Stimulated activated CD4-positive, alpha-beta T cell treated with anti-CD3 and anti-CD28 coated beads, Interleukin-1b, Interleukin-23, amount 100 ng/mL, for 24 hours (primary cell): ENCODE results near the gene VPS33A.
"Not testable (repeated sequence)": the region's sequence is repeated elsewhere in the genome, so short reads cannot be mapped to it uniquely, and the experiment has no call there.

Experiments
- DNase-seq, 4 experiments: peaks; one replicate each; pipeline ENCODE4 v3.0.0-alpha.2; 2020; ENCODE audit warnings: low read depth in 4 of 4, low spot score in 1 of 4

VPS33A gene

DNA sequence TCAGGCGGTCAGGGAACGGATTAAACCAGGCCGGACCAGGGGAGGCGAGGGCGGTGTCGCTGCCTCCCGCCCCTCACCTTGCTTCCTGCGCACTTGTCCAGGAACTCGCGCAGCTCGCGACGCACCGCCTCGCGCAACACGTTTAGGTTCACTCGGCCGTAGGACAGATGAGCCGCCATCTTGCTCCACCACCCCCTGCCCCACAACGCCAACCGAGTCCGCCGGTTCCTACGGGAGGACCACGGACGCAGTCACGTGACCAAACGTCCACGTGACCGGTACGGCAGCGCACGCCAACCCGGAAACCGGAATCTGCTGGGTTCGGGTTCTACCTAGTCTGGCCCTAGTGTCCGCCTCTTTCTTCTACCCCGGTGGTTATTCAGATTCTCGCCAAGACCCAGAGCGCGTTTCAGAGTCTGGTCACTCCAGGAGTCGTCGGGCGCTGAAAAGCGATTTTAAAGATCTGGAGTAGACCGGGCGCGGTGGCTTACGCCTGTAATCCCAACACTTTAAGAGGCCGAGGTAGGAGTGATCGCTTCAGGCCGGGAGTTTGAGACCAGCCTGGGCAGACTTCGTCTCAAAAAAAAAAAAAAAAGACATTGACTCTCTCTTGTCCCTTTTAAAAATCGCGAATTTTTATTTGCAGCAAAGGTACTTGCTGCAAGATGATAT is at the start of gene VPS33A:
Gene VPS33A, minus strand, starts transcription at position 265 of the 672 bp plus-strand sequence. Its CDS starts 86 bp downstream, at position 179.
- DNase-seq: peak; percentile 84 to 94 (median 92)

DNA sequence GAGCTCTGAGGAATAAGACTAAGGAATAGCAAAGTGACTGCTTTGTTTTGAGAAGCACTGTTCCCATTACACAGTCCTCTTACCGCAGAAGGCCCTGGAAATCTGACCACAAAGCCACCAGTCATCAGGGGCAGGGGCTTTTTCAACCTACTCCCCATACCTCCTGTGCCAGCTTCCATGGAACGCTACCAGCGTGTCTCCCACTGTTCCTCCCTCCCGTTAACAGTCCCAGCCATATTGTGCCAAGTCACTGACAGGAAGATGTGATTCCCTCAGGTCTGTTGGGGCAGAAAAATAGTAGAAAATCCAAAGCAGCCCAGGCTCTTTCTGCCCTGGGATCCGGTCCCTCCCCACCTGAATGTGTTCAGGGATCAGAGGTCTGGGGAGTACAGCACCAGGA is 46.6 kb upstream of the VPS33A start:
- DNase-seq: no peak

DNA sequence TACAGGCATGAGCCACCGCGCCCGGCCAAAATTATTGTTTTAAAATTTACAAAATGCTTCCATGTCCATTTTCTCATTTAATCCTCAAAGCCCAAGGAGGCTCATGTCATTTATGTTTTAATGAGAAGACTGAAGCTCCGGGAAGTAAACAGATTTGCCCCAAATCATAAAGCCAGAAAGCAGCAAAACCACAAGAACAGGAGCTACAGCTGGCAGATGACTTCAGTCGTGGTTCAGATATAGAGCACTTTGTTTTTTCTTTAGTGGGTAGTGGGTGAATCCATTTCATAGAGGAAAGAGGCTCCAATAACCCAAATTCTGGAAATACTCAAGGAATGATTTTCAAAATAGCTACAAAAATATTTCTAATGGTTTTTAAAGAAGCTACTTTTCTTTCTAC is 45.4 kb upstream of the VPS33A start:
- no peak for DNase-seq

DNA sequence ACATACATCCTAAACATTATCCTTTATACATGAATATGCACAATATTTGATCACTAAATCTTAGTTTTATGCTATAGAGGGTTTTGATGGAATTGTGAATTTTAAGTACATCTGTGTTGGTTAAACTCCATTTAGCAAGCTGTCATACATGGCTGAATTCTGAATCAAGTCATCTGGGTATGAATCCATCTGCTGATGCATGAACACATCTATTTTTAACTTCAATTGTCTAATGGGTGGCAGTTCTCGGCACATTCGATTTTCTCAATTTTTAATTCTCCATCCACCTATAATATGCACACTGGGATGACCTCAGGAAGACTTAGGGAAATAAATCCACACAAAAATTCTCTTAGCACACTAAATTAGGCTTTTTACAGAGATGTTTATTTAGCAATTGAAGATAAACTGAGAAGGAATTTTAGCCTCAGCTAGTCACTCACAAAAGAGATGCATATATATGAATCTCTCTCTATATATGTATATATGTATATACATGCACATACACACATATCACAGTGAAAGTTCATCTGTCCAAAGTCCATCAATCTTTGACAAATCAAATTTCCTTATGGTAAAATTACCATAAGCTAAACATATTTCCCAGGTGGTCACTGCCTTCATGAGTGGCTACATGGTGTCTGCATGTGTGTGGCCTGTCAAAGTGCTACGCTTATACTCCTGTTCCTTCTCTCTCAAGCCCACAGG is 44.5 kb upstream of the VPS33A start:
- no peak for DNase-seq

DNA sequence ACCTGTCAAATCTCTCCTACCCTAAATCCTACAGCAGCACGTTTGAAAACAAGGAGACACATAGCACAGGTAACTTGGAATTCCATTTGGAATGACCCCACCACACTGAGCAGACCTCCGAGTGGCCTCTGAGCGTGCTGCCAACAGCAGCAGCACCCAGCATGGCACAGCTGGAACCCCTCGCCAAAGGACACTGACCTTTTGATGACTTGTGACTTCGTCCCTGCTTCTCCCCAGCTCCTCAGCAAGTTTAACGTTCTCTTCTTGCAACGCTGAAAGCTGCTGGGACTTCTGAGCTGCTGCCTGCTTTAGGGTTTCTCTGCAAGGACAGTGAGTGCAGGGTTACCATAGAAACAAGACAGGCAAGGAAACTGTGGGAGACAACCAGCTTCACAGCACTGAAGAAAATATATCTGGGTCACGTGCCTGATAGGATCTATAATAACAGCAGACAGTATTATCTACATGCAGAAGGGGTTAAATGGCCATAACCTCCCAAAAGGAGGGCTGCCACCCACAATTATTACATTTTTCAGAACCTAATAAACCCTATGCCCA is 43.3 kb upstream of the VPS33A start:
- DNase-seq: no peak

DNA sequence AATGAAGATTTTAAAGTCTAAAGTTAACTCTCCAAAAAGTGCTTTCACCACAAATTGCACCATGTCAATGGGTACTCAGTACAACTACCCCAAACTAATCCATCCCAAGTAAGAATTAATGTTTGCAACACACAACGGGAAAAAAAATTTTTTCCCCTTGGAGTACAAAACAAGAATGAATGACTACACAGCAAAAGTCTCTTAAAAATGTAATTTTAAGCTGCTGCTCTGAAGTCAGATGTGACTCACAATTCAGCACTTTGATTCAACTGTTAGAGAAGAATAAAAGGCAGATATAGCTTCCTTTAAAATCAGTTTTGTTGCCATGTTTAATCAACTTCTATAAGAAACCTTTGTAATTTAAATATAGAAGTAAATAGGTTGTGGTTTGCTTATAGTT is 42.5 kb upstream of the VPS33A start:
- no peak for DNase-seq

DNA sequence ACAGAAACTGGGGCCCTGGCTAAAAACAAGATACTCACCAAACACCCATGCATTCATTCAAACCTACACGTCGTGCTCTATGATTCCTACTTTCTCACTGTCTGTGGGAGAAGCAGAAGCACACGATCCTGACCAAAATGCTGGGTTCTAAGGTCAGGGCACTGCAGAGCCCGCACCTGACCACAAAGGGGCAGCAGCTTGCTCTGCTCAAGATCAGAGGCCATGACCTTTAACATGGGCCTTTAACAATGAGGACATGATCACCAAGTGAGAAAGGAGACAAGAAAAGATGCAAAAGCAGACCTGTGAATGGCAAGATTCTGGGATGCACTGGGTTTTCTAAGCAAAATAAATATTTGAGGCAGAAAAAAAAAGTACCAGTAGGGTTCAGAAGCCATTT is 40.1 kb upstream of the VPS33A start:
- DNase-seq: no peak

DNA sequence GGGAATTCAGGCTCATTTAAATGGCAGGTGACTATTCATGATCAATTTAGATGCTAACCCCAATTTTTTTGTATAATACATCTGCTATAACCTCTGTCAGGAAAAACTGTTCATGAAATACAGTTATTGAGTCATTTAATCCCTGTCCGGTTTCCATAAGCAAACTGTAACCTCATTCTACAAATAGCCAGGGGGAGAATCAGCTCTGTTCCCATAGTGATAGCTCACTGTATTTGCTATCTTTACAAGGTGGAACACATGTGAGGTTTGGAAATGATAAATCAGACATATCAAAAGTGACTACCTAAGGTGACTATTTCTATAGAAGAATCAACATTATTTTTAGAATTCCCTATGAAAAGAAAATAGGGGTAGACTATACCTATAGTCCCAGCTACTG is 38.6 kb upstream of the VPS33A start:
- no peak for DNase-seq

DNA sequence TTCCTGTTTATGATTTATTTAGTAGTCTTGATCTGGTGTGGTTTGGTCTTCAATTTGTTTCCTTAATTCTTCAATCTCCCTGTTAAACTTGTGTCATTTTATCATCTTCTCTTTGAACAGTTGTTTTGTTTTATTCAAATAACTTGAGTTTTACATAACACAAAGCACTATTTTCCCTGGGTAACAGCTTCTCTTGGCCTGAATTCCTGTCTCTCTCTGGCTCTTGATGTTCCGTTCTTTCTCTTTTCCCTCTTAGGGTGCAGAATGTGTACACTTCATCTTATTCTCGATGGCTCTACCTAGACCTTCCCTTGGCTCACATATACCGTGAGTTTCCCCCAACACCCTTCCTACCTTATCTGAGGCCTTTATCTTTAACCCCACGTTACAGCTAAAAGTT is 36.8 kb upstream of the VPS33A start:
- DNase-seq: no peak

DNA sequence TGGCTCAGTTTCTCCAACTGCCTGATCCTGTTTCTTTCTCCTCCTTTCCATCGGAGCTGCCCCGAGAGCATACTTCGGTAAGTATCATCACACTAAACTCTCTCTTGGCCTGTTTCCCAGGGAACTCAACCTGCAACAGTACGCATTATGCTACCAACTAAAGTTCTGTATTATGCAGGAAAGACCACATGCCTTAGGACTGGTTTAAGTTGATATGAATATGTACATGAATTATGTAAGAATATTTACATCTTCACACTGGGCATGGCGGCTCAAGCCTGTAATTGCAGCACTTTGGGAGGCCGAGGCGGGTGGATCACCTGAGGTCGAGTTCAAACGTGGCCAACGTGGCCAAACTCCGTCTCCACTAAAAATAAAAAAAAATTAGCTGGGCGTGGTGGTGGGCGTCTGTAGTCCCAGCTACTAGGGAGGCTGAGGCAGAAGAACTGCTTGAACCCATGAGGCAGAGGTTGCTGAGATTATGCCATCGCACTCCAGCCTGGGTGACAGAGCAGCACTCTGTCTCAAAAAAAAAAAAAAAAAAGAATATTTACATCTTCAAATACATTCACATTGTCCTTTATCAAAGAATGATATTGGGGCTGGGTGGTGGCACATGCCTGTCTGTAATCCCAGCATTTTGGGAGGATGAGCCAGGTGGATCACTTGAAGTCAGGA is 31.9 kb upstream of the VPS33A start:
- DNase-seq: no peak

DNA sequence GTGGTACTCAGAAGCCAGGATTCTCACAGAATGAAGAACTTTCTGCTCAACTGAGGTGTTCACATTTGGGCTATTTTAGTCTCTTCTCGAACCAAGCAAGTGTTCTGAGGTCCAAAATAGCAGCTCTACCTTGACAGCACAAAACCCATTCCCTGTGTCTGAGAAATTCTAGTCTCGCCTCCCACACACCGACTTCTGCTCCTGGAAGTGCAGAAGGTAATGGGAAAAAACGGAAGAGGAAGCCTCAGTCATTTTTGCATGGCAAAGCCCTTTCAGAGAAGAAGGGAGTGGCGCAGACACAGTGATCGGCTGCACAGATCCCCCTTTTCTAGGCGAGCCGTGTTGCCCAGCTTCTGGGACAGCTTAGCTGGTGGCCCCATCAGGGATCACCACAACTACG is 31.2 kb upstream of the VPS33A start:
- no peak for DNase-seq

DNA sequence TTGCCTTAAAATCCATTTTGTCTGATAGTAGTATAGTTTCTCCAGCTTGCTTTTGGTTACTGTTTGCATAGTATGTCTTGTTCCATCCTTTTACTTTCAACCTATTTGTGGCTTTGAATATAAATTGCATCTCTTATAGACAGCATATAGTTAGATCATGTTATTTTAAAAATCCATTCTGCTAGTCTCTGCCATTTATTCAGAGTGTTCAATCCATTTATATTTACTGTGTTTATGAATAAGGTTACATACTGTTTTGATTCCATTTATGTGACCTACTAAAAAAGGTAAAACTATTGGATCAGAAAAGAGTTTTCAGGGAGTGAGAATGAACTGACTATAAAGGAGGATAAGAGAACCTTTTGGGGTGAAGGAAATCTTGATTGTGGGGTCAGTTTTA is 29.6 kb upstream of the VPS33A start:
- DNase-seq: no peak

DNA sequence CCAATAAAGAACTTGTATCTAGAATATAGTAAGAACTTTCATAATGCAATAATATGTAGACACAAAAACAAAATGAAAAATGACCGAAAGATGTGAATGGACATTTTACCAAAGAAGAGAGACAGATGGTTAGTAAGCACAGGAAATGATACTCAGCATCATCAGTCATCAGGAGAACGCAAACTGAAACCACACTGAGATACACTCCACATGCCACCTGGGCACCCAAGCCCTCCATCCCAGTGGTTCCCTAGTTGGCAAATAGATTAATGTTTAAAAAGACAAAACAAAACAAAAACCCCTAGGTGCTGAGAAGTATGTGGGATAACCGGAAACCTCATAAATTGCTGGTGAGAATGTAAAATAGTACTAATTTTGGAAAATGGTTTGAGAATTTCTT is 26.8 kb upstream of the VPS33A start:
- DNase-seq: no peak

DNA sequence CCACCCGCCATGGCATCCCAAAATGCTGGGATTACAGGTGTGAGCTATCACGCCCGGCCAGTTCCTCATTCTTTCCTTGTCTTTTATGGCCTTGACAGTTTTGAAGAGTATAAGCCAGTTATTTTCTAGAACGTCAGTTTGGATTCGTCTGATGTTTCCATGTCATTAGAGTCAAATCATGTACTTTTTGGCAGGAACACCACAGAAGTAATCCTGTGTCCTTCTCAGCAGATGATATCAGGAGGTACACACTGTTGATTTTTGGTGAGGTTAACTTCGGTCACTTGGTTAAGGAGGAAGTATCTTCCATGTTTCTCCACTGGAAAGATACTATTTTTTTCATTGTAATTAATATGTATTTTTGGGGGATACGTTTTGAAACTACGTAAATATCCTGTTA is 25.1 kb upstream of the VPS33A start:
- DNase-seq: no peak

DNA sequence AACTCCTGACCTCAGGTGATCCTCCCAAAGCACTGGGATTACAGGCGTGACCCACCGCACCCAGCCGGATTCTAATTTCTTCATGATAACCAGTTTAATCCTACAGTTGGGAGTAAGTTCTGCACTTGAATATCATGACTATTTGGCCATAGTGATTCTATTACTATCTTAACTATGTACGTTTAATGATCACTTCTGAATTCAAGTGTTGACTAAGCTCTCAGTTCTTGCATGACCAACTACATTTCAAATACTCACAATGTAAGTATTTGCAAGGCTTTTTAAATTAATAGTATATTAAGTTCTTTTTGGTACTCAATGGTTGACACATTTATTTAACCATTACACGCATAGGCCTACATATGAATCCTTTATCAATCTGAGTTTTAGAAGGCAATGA is 17.4 kb upstream of the VPS33A start:
- no peak for DNase-seq

DNA sequence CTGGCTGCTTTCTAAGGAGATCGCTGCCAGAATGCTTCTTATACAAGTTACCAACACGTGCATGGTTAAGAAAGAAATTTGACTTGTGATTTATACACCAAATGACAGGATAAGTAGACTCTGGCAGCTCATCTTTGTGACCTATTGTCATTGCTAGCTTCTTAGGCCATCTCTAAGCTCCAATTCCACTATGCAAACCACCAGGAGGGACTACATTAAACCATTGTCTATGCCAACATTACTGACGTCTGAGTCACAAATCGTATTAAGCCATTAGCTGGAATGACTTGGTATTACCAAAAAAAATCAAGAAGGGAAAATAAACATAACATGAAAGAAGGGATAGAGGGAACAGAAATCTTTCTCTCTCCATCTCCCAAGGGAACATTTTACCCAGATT is 15.8 kb upstream of the VPS33A start:
- no peak for DNase-seq

DNA sequence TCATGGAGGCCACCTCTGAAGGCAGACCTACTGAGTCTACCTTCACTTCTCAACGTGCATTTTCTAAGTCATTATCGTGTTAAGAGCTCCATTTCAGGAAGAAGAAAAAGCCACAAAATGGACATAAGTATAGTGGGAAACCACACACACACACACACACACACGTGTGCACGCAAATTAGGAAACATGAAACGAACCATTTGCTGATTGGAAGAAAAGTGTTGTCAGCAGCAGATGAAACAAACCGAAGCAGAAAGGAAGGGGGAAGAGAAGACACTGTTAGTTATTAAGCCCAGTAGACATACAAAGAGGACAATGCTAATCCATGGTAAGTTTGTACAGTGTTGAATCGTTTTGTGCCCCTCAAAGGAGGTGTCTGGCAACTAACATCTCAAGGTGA is 9.9 kb upstream of the VPS33A start:
- DNase-seq: no peak

DNA sequence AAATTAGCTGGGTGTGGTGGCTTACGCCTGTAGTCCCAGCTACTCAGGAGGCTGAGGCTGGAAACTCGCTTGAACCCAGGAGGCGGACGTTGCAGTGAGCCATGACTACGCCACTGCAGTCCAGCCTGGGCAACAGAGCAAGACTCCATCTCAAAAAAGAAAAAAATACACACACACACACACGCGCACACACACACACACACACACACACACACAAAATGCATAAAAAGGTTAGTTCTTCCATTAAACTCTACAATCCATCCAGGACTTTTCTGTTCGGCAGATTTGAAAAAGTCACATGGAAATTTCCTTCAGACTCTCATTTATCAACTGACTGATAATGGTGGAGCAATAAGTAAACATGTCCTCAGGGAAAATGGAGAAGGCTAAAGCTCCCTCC is 9.2 kb upstream of the VPS33A start:
- DNase-seq: no peak

DNA sequence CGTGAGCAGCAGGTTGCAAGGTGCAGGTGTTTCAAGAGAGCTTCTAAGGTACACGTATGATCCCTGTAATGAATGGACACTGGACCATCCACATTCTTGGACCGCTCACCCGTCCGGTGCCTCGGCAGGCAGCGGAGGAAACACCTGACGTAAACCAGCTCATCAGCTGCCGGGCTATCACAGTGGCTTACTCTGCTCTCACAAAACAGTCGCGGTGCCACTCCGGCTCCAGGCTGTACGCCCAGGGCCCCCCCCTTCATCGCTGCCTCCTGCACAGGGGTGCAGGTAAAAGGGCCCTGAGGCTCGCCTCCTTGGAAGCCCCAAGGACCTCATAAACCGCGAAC is 436 bp downstream of the VPS33A start:
- peak in 2 of 4 experiments; percentile 16 for DNase-seq

DNA sequence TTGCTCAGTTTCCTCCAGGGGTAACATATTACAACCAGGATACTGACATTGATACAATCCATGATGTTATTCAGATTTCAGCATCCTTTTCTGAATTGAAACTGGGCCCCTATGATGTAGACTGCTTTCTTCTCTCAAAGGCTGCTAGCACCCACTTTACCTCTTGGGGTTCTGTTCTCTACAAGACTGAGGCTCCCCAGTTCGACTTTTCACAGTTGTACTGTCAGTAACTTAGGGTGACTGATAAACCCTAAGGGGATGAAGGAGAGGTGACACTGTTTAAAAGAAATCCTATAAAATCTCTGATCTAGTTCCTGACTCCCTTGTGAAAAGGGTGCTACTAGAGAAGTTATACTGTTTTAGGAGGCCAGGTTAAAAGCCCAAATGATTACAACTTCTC is 818 bp downstream of the VPS33A start:
- no peak for DNase-seq

DNA sequence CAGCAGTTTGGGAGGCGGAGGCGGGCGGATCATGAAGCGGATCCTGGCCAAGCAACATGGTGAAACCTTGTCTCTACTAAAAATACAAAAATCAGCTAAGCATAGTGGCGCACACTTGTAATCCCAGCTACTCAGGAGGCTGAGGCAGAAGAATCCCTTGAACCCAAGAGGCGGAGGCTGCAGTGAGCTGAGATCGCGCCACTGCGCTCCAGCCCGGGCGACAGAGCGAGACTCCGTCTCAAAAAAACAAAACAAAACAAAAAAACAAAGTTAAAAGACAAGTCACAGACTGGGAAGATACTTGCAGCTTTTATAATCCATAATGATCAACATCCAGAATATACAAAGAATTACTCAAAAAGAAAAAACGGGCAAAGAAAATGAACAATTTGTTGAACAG is 5.6 kb downstream of the VPS33A start:
- not testable (repeated sequence) for DNase-seq

DNA sequence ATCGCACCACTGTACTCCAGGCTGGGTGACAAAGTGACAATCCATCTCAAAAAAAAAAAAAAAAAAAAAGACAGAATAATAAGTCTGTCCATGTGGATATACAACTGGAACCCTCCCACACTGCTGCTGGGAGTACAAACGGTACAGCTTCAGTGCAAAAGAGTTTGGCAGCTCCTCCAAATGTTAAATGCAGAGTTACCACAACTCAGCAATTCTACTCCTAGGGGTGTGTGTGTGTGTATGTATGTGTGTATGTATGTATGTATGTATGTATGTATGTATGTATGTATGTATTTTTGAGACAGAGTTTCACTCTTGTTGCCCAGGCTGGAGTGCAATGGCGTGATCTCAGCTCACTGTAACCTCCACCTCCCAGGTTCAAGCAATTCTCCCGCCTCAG is 7.4 kb downstream of the VPS33A start:
- not testable (repeated sequence) for DNase-seq
